ENCODE measurements around the gene AXIN1. TPM values are rescaled to one million over a fixed set of nuclear protein-coding genes. Genes with fewer than 3 reads are reported as not detected.
"Not testable (repeated sequence)": the region's sequence is repeated elsewhere in the genome, so short reads cannot be mapped to it uniquely, and the experiment has no call there.

AXIN1 gene
- polyA plus RNA-seq, 4 donors, result 24.5 to 33.6 (median 27.6) TPM

DNA sequence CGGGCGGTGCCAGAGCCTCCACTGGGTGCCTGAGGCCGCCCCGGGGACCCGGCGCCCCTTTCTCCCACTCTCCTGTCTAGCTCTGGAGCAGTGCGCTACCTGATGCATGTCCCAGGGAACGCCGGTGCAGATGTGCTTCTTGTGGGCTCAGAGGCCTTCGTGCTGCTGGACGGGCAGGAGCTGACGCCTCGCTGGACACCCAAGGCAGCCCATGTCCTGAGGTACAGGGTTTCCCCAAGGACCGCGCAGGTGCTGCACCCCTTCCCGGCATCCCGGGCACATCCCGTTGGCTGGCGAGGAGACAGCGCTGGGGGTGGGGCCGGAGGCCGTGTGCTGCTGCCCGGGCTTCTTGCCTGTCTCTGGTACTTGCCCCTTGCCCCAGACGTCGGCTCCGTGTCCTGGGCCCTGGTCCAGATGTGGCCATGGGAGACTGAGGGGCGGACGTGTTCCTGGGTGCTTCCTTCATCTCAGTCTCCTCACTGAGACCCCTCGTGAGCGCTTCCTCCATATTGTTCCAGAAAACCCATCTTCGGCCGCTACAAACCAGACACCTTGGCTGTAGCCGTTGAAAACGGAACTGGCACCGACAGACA, 89.2 kb downstream of the AXIN1 start:
- no peak overlapping the region for H3K27ac ChIP-seq (ENCODE audit: low read depth in 1 of 3, low read length in 2 of 3)

GRCh38 chr16:262121-262745, 90.3 kb downstream of the AXIN1 start:
- Histone ChIP-seq H3K9me3 (ENCODE audit: control insufficient read depth in 2 of 2, insufficient read depth in 1 of 2, low read depth in 1 of 2, low read length in 1 of 2) (no peaks in the 10 kb centered on the region), H3K27ac (ENCODE audit: low read depth in 1 of 3, low read length in 2 of 3) (no peak overlapping the region), H3K36me3 (ENCODE audit: control insufficient read depth in 3 of 3, insufficient read depth in 2 of 3, low read depth in 1 of 3, low read length in 3 of 3) (peaks cover 6 to 70% (median 20%) of the 10 kb centered on the region in 3 donors), H3K4me3 (ENCODE audit: low read depth in 1 of 3, low read length in 3 of 3) (no peak overlapping the region), H3K4me1 (ENCODE audit: control insufficient read depth in 3 of 3, insufficient read depth in 2 of 3, low read depth in 1 of 3, low read length in 2 of 3) (peaks cover 0 to 2% (median 2%) of the 10 kb centered on the region in 3 donors), H3K27me3 (ENCODE audit: control insufficient read depth in 3 of 3, insufficient read depth in 3 of 3, low read length in 3 of 3) (no peaks in the 10 kb centered on the region)
- DNase-seq, result no peak
- FAIRE-seq, result no peak
- WGBS, 3 donors, result 94 to 97% (median 96%) methylated on average over 29 of the region's 29 CpGs

More for the DNA sequence above, 89.2 kb downstream of the AXIN1 start:
- Histone ChIP-seq H3K27me3 (ENCODE audit: control insufficient read depth in 3 of 3, insufficient read depth in 3 of 3, low read length in 3 of 3) (no peaks in the 10 kb centered on the region), H3K9me3 (ENCODE audit: control insufficient read depth in 2 of 2, insufficient read depth in 1 of 2, low read depth in 1 of 2, low read length in 1 of 2) (no peaks in the 10 kb centered on the region), H3K4me1 (ENCODE audit: control insufficient read depth in 3 of 3, insufficient read depth in 2 of 3, low read depth in 1 of 3, low read length in 2 of 3) (peaks cover 0 to 4% (median 2%) of the 10 kb centered on the region in 3 donors), H3K36me3 (ENCODE audit: control insufficient read depth in 3 of 3, insufficient read depth in 2 of 3, low read depth in 1 of 3, low read length in 3 of 3) (peaks cover 6 to 70% (median 20%) of the 10 kb centered on the region in 3 donors), H3K4me3 (ENCODE audit: low read depth in 1 of 3, low read length in 3 of 3) (no peak overlapping the region)
- 91 to 94% (median 93%) methylated on average over 35 of the region's 35 CpGs for WGBS, 3 donors
- FAIRE-seq (no peak), DNase-seq (no peak)

GRCh38 chr16:261031-261691, 91.4 kb downstream of the AXIN1 start:
- WGBS, 3 donors, result 84 to 87% (median 85%) methylated on average over 27 to 28 of the region's 28 CpGs
- DNase-seq (no peak), FAIRE-seq (no peak)
- H3K36me3 ChIP-seq (ENCODE audit: control insufficient read depth in 3 of 3, insufficient read depth in 2 of 3, low read depth in 1 of 3, low read length in 3 of 3), result peaks cover 6 to 74% (median 20%) of the 10 kb centered on the region in 3 donors
- H3K9me3 ChIP-seq (ENCODE audit: control insufficient read depth in 2 of 2, insufficient read depth in 1 of 2, low read depth in 1 of 2, low read length in 1 of 2), result no peaks in the 10 kb centered on the region
- H3K27me3 ChIP-seq (ENCODE audit: control insufficient read depth in 3 of 3, insufficient read depth in 3 of 3, low read length in 3 of 3), result no peaks in the 10 kb centered on the region
- H3K4me1 ChIP-seq (ENCODE audit: control insufficient read depth in 3 of 3, insufficient read depth in 2 of 3, low read depth in 1 of 3, low read length in 2 of 3), result peaks cover 0 to 1% (median 0%) of the 10 kb centered on the region in 3 donors
- no peak overlapping the region for H3K4me3 ChIP-seq (ENCODE audit: low read depth in 1 of 3, low read length in 3 of 3)
- H3K27ac ChIP-seq (ENCODE audit: low read depth in 1 of 3, low read length in 2 of 3), result no peak overlapping the region

- Histone ChIP-seq H3K27me3 (ENCODE audit: control insufficient read depth in 3 of 3, insufficient read depth in 3 of 3, low read length in 3 of 3) (no peaks in the 10 kb centered on the region), H3K4me3 (ENCODE audit: low read depth in 1 of 3, low read length in 3 of 3) (no peak overlapping the region), H3K4me1 (ENCODE audit: control insufficient read depth in 3 of 3, insufficient read depth in 2 of 3, low read depth in 1 of 3, low read length in 2 of 3) (no peaks in the 10 kb centered on the region), H3K36me3 (ENCODE audit: control insufficient read depth in 3 of 3, insufficient read depth in 2 of 3, low read depth in 1 of 3, low read length in 3 of 3) (peaks cover 6 to 76% (median 20%) of the 10 kb centered on the region in 3 donors), H3K9me3 (ENCODE audit: control insufficient read depth in 2 of 2, insufficient read depth in 1 of 2, low read depth in 1 of 2, low read length in 1 of 2) (peaks cover 0 to 6% of the 10 kb centered on the region in 2 donors), H3K27ac (ENCODE audit: low read depth in 1 of 3, low read length in 2 of 3) (no peak overlapping the region)
- FAIRE-seq, result no peak
- 93 to 97% (median 95%) methylated on average over 19 of the region's 19 CpGs for WGBS, 3 donors
- no peak for DNase-seq
Observed at GRCh38 chr16:260326-260725, 92.2 kb downstream of the AXIN1 start.

GRCh38 chr16:259814-260253, 92.7 kb downstream of the AXIN1 start:
- 85 to 94% (median 89%) methylated on average over 12 to 13 of the region's 13 CpGs for WGBS, 3 donors
- FAIRE-seq, result no peak
- no peak for DNase-seq
- no peak overlapping the region for H3K4me3 ChIP-seq (ENCODE audit: low read depth in 1 of 3, low read length in 3 of 3)
- H3K27ac ChIP-seq (ENCODE audit: low read depth in 1 of 3, low read length in 2 of 3), result no peak overlapping the region
- no peaks in the 10 kb centered on the region for H3K4me1 ChIP-seq (ENCODE audit: control insufficient read depth in 3 of 3, insufficient read depth in 2 of 3, low read depth in 1 of 3, low read length in 2 of 3)
- no peaks in the 10 kb centered on the region for H3K27me3 ChIP-seq (ENCODE audit: control insufficient read depth in 3 of 3, insufficient read depth in 3 of 3, low read length in 3 of 3)
- peaks cover 6 to 76% (median 20%) of the 10 kb centered on the region in 3 donors for H3K36me3 ChIP-seq (ENCODE audit: control insufficient read depth in 3 of 3, insufficient read depth in 2 of 3, low read depth in 1 of 3, low read length in 3 of 3)
- H3K9me3 ChIP-seq (ENCODE audit: control insufficient read depth in 2 of 2, insufficient read depth in 1 of 2, low read depth in 1 of 2, low read length in 1 of 2), result peaks cover 0 to 6% of the 10 kb centered on the region in 2 donors

- DNase-seq, result no peak
- Histone ChIP-seq H3K9me3 (ENCODE audit: control insufficient read depth in 2 of 2, insufficient read depth in 1 of 2, low read depth in 1 of 2, low read length in 1 of 2) (peaks cover 0 to 6% of the 10 kb centered on the region in 2 donors), H3K4me1 (ENCODE audit: control insufficient read depth in 3 of 3, insufficient read depth in 2 of 3, low read depth in 1 of 3, low read length in 2 of 3) (no peaks in the 10 kb centered on the region), H3K4me3 (ENCODE audit: low read depth in 1 of 3, low read length in 3 of 3) (no peak overlapping the region), H3K27me3 (ENCODE audit: control insufficient read depth in 3 of 3, insufficient read depth in 3 of 3, low read length in 3 of 3) (no peaks in the 10 kb centered on the region), H3K27ac (ENCODE audit: low read depth in 1 of 3, low read length in 2 of 3) (no peak overlapping the region), H3K36me3 (ENCODE audit: control insufficient read depth in 3 of 3, insufficient read depth in 2 of 3, low read depth in 1 of 3, low read length in 3 of 3) (peaks cover 6 to 76% (median 16%) of the 10 kb centered on the region in 3 donors)
- WGBS, 3 donors, result 84 to 86% (median 85%) methylated on average over 10 of the region's 10 CpGs
- FAIRE-seq, result no peak
Observed at GRCh38 chr16:259226-259625, 93.3 kb downstream of the AXIN1 start.

DNA sequence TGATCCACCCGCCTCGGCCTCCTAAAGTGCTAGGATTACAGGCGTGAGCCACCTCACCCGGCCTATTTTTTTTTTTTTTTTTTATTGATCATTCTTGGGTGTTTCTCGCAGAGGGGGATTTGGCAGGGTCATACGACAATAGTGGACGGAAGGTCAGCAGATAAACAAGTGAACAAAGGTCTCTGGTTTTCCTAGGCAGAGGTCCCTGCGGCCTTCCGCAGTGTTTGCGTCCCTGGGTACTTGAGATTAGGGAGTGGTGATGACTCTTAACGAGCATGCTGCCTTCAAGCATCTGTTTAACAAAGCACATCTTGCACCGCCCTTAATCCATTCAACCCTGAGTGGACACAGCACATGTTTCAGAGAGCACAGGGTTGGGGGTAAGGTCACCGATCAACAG, 94.4 kb downstream of the AXIN1 start:
- FAIRE-seq; H3K9me3 ChIP-seq (ENCODE audit: control insufficient read depth in 2 of 2, insufficient read depth in 1 of 2, low read depth in 1 of 2, low read length in 1 of 2); H3K27me3 ChIP-seq (ENCODE audit: control insufficient read depth in 3 of 3, insufficient read depth in 3 of 3, low read length in 3 of 3); H3K27ac ChIP-seq (ENCODE audit: low read depth in 1 of 3, low read length in 2 of 3); DNase-seq; H3K4me3 ChIP-seq (ENCODE audit: low read depth in 1 of 3, low read length in 3 of 3): not testable (repeated sequence)
- peaks cover 5 to 72% (median 6%) of the 10 kb centered on the region in 3 donors for H3K36me3 ChIP-seq (ENCODE audit: control insufficient read depth in 3 of 3, insufficient read depth in 2 of 3, low read depth in 1 of 3, low read length in 3 of 3)
- 59 to 91% (median 82%) methylated on average over 8 to 11 of the region's 13 CpGs for WGBS, 3 donors
- peaks cover 0 to 11% (median 0%) of the 10 kb centered on the region in 3 donors for H3K4me1 ChIP-seq (ENCODE audit: control insufficient read depth in 3 of 3, insufficient read depth in 2 of 3, low read depth in 1 of 3, low read length in 2 of 3)

GRCh38 chr16:255183-255582, 97.3 kb downstream of the AXIN1 start:
- peaks cover 0 to 6% of the 10 kb centered on the region in 2 donors for H3K9me3 ChIP-seq (ENCODE audit: control insufficient read depth in 2 of 2, insufficient read depth in 1 of 2, low read depth in 1 of 2, low read length in 1 of 2)
- H3K36me3 ChIP-seq (ENCODE audit: control insufficient read depth in 3 of 3, insufficient read depth in 2 of 3, low read depth in 1 of 3, low read length in 3 of 3), result peaks cover 3 to 54% (median 5%) of the 10 kb centered on the region in 3 donors
- H3K4me3 ChIP-seq (ENCODE audit: low read depth in 1 of 3, low read length in 3 of 3), result no peak overlapping the region
- H3K27me3 ChIP-seq (ENCODE audit: control insufficient read depth in 3 of 3, insufficient read depth in 3 of 3, low read length in 3 of 3), result no peaks in the 10 kb centered on the region
- H3K27ac ChIP-seq (ENCODE audit: low read depth in 1 of 3, low read length in 2 of 3), result peak overlapping the region in 1 of 3 donors; percentile 30
- H3K4me1 ChIP-seq (ENCODE audit: control insufficient read depth in 3 of 3, insufficient read depth in 2 of 3, low read depth in 1 of 3, low read length in 2 of 3), result peaks cover 0 to 20% (median 0%) of the 10 kb centered on the region in 3 donors
- FAIRE-seq (no peak), DNase-seq (no peak)
- WGBS, 3 donors, result 91 to 98% (median 95%) methylated on average over 6 of the region's 6 CpGs
